ENCODE measurements around the gene KRTCAP2. TPM values are rescaled to one million over a fixed set of nuclear protein-coding genes. Genes with fewer than 3 reads are reported as not detected.

KRTCAP2 gene
- total RNA-seq, 2 donors from 2014 or later, result 149 to 223 TPM

GRCh38 chr1:155124503-155125463, 48.3 kb downstream of the KRTCAP2 start:
- Mint-ChIP-seq H3K4me3 (no peak overlapping the region), H3K27me3 (peaks cover 24 to 28% of the 10 kb centered on the region in 2 donors), H3K9me3 (no peaks in the 10 kb centered on the region), H3K4me1 (ENCODE audit: low read depth in 2 of 2) (peaks cover 22% of the 10 kb centered on the region in 2 donors), H3K27ac (no peak overlapping the region), H3K36me3 (no peaks in the 10 kb centered on the region)
- DNase-seq (ENCODE audit: low spot score), result no peak
- no peak for ATAC-seq

GRCh38 chr1:155123801-155124200, 49.3 kb downstream of the KRTCAP2 start:
- no peaks in the 10 kb centered on the region for H3K9me3 Mint-ChIP-seq
- no peak overlapping the region for H3K4me3 Mint-ChIP-seq
- DNase-seq (ENCODE audit: low spot score) (no peak), ATAC-seq (no peak)
- peaks cover 21 to 23% of the 10 kb centered on the region in 2 donors for H3K27me3 Mint-ChIP-seq
- no peaks in the 10 kb centered on the region for H3K36me3 Mint-ChIP-seq
- H3K4me1 Mint-ChIP-seq (ENCODE audit: low read depth in 2 of 2), result peaks cover 18 to 20% of the 10 kb centered on the region in 2 donors
- H3K27ac Mint-ChIP-seq, result no peak overlapping the region

GRCh38 chr1:155122308-155122707, 50.8 kb downstream of the KRTCAP2 start:
- no peak for ATAC-seq
- no peak overlapping the region for H3K27ac Mint-ChIP-seq
- no peaks in the 10 kb centered on the region for H3K9me3 Mint-ChIP-seq
- DNase-seq (ENCODE audit: low spot score), result no peak
- no peaks in the 10 kb centered on the region for H3K36me3 Mint-ChIP-seq
- H3K27me3 Mint-ChIP-seq, result peaks cover 15% of the 10 kb centered on the region in 2 donors
- H3K4me1 Mint-ChIP-seq (ENCODE audit: low read depth in 2 of 2), result peaks cover 7% of the 10 kb centered on the region in 2 donors
- no peak overlapping the region for H3K4me3 Mint-ChIP-seq

- Mint-ChIP-seq H3K27me3 (peaks cover 6 to 14% of the 10 kb centered on the region in 2 donors), H3K36me3 (no peaks in the 10 kb centered on the region), H3K9me3 (no peaks in the 10 kb centered on the region), H3K4me3 (no peak overlapping the region), H3K27ac (no peak overlapping the region), H3K4me1 (ENCODE audit: low read depth in 2 of 2) (no peaks in the 10 kb centered on the region)
- DNase-seq (ENCODE audit: low spot score), result peak; percentile 32
- no peak for ATAC-seq
Observed at GRCh38 chr1:155121249-155121648, 51.9 kb downstream of the KRTCAP2 start.

- Mint-ChIP-seq H3K27ac (no peak overlapping the region), H3K36me3 (no peaks in the 10 kb centered on the region), H3K9me3 (no peaks in the 10 kb centered on the region), H3K27me3 (peaks cover 6 to 11% of the 10 kb centered on the region in 2 donors), H3K4me1 (ENCODE audit: low read depth in 2 of 2) (no peaks in the 10 kb centered on the region), H3K4me3 (no peak overlapping the region)
- ATAC-seq, result no peak
- no peak for DNase-seq (ENCODE audit: low spot score)
Observed at GRCh38 chr1:155120253-155120652, 52.9 kb downstream of the KRTCAP2 start.

Other genes starting within 250 kb of the KRTCAP2 start
- 10 to 100 TPM; 28.8 to 53.9 TPM for gene PMVK, start 236.6 kb downstream of the KRTCAP2 start, total RNA-seq
- 10 to 100 TPM; 28.9 to 40.7 TPM for gene PBXIP1, start 217.2 kb downstream of the KRTCAP2 start, total RNA-seq
- 10 to 100 TPM; 27.4 to 36.0 TPM for gene PYGO2, start 211.5 kb downstream of the KRTCAP2 start, total RNA-seq
- 10 to 100 TPM; 72.3 to 72.7 TPM for gene SHC1, start 202.6 kb downstream of the KRTCAP2 start, total RNA-seq
- gene CKS1B, start 198.6 kb downstream of the KRTCAP2 start, total RNA-seq, result 10 to 100 TPM; 52.4 to 72.9 TPM
- gene FLAD1, start 190.0 kb downstream of the KRTCAP2 start, total RNA-seq, result 10 to 100 TPM; 53.1 to 84.2 TPM
- gene LENEP, start 179.7 kb downstream of the KRTCAP2 start, total RNA-seq, result 1 to 10 TPM in 1 of 2 donors, under 1 TPM in 1; 0.48 to 4.3 TPM
- gene ZBTB7B, start 170.5 kb downstream of the KRTCAP2 start, total RNA-seq, result 100 to 1,000 TPM in 1 of 2 donors, 10 to 100 TPM in 1; 78.4 to 107 TPM
- under 1 TPM in 1 of 2 donors, not detected in 1; 0.57 TPM for gene DCST2, start 139.5 kb downstream of the KRTCAP2 start, total RNA-seq
- not detected for gene DCST1, start 139.5 kb downstream of the KRTCAP2 start, total RNA-seq
- 100 to 1,000 TPM in 1 of 2 donors, 10 to 100 TPM in 1; 42.1 to 107 TPM for gene ADAM15, start 122.0 kb downstream of the KRTCAP2 start, total RNA-seq
- 1 to 10 TPM; 1.7 to 4.7 TPM for gene EFNA4, start 109.6 kb downstream of the KRTCAP2 start, total RNA-seq
- gene EFNA3, start 94.5 kb downstream of the KRTCAP2 start, total RNA-seq, result 1 to 10 TPM in 1 of 2 donors, not detected in 1; 1.2 TPM
- not detected for gene EFNA1, start 45.4 kb downstream of the KRTCAP2 start, total RNA-seq
- 10 to 100 TPM; 28.8 to 36.3 TPM for gene SLC50A1, start 37.5 kb downstream of the KRTCAP2 start, total RNA-seq
- gene DPM3, start 32.8 kb downstream of the KRTCAP2 start, total RNA-seq, result 10 to 100 TPM; 26.0 to 31.1 TPM
- 1 to 10 TPM; 3.6 to 9.3 TPM for gene TRIM46, start 545 bp upstream of the KRTCAP2 start, total RNA-seq
- 1 to 10 TPM; 4.1 to 9.4 TPM for gene THBS3, start 34.6 kb upstream of the KRTCAP2 start, total RNA-seq
- gene MTX1, start 35.4 kb upstream of the KRTCAP2 start, total RNA-seq, result 10 to 100 TPM; 42.6 to 53.0 TPM
- gene ENTREP3, start 82.2 kb upstream of the KRTCAP2 start, total RNA-seq, result 10 to 100 TPM; 12.3 to 38.0 TPM
- 100 to 1,000 TPM; 134 to 169 TPM for gene SCAMP3, start 89.1 kb upstream of the KRTCAP2 start, total RNA-seq
- 100 to 1,000 TPM in 1 of 2 donors, 10 to 100 TPM in 1; 77.1 to 117 TPM for gene CLK2, start 100.2 kb upstream of the KRTCAP2 start, total RNA-seq
- 1 to 10 TPM; 2.0 to 4.7 TPM for gene HCN3, start 104.2 kb upstream of the KRTCAP2 start, total RNA-seq
- not detected for gene PKLR, start 128.1 kb upstream of the KRTCAP2 start, total RNA-seq
- 100 to 1,000 TPM; 251 to 386 TPM for gene FDPS, start 135.6 kb upstream of the KRTCAP2 start, total RNA-seq
- gene RUSC1, start 147.6 kb upstream of the KRTCAP2 start, total RNA-seq, result 10 to 100 TPM; 26.2 to 40.1 TPM